HL-60 (cell line): ENCODE measurements around the gene ALX4.

Experiments used
- DNase-seq, 2 experiments: peaks; one replicate each; pipeline ENCODE4 v3.0.0-alpha.2; 2010 to 2020; ENCODE audit warnings: low read depth in 1 of 2, low spot score in 1 of 2
- H3K27ac ChIP-seq: fragments of 250-450 bp; sonication (Bioruptor Pico); replicated peaks from 2 replicates; pipeline ENCODE4 v1.5.1; 2020; ENCODE audit warnings: mild to moderate bottlenecking, moderate library complexity
- H3K27me3 ChIP-seq: fragments of 250-450 bp; sonication (Bioruptor Pico); 2 replicates; pipeline ENCODE4 v1.5.1; 2021; ENCODE audit warnings: mild to moderate bottlenecking, moderate library complexity; ENCODE audit not compliant: insufficient read depth, poor library complexity, severe bottlenecking
- H3K4me3 ChIP-seq: replicated peaks from 2 replicates; pipeline ENCODE4 v1.5.1; 2011; ENCODE audit warnings: mild to moderate bottlenecking, control low read depth, low read length; ENCODE audit not compliant: insufficient read depth
- GABPA ChIP-seq: IDR thresholded peaks from 2 replicates; pipeline ENCODE4 v1.6.1; 2012; ENCODE audit warnings: low read depth
- POLR2AphosphoS5 ChIP-seq: IDR thresholded peaks from 2 replicates; pipeline ENCODE4 v1.6.1; 2012; ENCODE audit warnings: low read depth
- SPI1 ChIP-seq: IDR thresholded peaks from 2 replicates; pipeline ENCODE4 v1.6.1; 2012; ENCODE audit warnings: low read depth, mild to moderate bottlenecking, borderline replicate concordance
- TF ChIP-seq, protein P1 (sequence below): IDR thresholded peaks from 2 replicates; pipeline ENCODE4 v1.6.1; 2012; ENCODE audit warnings: low read depth; ENCODE audit not compliant: insufficient replicate concordance
- TF ChIP-seq, protein P2 (sequence below): IDR thresholded peaks from one replicate; pipeline ENCODE4 v1.5.1; 2011; ENCODE audit warnings: low read length, control low read depth, inconsistent platforms; ENCODE audit not compliant: insufficient read depth

Gene ALX4

DNA sequence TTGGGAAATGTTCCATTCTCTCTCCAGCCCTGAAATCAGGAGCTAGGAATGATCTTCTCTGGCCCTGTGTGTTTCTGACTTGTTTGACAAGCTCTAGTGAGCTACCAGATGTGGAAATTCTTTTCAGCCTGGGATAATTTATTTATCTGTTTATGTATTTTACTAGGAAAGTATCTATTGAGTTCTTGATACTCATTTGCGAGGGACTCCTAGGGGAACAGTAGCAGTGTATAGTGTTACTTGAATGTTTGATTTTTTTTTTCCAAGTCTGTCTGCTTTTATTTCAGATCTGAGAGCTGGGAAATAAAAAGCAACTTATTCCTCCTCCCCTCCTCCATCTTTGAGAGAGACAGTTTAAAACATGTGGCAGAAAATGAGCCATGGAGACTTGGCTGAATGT, 92.5 kb downstream of the ALX4 start:
- TF ChIP-seq, protein P1, sequence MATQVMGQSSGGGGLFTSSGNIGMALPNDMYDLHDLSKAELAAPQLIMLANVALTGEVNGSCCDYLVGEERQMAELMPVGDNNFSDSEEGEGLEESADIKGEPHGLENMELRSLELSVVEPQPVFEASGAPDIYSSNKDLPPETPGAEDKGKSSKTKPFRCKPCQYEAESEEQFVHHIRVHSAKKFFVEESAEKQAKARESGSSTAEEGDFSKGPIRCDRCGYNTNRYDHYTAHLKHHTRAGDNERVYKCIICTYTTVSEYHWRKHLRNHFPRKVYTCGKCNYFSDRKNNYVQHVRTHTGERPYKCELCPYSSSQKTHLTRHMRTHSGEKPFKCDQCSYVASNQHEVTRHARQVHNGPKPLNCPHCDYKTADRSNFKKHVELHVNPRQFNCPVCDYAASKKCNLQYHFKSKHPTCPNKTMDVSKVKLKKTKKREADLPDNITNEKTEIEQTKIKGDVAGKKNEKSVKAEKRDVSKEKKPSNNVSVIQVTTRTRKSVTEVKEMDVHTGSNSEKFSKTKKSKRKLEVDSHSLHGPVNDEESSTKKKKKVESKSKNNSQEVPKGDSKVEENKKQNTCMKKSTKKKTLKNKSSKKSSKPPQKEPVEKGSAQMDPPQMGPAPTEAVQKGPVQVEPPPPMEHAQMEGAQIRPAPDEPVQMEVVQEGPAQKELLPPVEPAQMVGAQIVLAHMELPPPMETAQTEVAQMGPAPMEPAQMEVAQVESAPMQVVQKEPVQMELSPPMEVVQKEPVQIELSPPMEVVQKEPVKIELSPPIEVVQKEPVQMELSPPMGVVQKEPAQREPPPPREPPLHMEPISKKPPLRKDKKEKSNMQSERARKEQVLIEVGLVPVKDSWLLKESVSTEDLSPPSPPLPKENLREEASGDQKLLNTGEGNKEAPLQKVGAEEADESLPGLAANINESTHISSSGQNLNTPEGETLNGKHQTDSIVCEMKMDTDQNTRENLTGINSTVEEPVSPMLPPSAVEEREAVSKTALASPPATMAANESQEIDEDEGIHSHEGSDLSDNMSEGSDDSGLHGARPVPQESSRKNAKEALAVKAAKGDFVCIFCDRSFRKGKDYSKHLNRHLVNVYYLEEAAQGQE: no peak
- TF ChIP-seq, protein P2, sequence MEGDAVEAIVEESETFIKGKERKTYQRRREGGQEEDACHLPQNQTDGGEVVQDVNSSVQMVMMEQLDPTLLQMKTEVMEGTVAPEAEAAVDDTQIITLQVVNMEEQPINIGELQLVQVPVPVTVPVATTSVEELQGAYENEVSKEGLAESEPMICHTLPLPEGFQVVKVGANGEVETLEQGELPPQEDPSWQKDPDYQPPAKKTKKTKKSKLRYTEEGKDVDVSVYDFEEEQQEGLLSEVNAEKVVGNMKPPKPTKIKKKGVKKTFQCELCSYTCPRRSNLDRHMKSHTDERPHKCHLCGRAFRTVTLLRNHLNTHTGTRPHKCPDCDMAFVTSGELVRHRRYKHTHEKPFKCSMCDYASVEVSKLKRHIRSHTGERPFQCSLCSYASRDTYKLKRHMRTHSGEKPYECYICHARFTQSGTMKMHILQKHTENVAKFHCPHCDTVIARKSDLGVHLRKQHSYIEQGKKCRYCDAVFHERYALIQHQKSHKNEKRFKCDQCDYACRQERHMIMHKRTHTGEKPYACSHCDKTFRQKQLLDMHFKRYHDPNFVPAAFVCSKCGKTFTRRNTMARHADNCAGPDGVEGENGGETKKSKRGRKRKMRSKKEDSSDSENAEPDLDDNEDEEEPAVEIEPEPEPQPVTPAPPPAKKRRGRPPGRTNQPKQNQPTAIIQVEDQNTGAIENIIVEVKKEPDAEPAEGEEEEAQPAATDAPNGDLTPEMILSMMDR: no peak
- TF ChIP-seq GABPA (no peak), SPI1 (no peak), POLR2AphosphoS5 (no peak)
- Histone ChIP-seq H3K4me3 (no peak overlapping the region), H3K27me3 (no peaks in the 10 kb centered on the region), H3K27ac (no peak overlapping the region)
- DNase-seq: no peak

DNA sequence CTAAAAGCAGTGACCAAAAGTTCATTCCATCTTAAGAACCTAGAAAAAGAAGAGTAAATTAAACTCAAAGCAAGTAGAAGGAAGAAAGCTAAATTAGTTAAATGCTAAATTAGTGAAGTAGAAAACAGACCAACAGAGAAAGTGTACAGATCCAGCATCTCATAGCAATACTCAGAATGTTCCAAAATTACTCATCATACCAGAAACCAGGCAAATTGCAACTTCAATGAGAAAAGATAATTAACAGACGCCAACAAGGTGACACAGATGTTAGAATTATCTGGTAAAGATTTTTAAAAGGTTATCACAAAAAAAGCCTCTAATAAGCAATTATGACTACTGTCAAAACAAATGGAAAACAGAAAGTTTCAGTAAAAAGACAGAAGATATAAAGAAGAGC, 96.8 kb downstream of the ALX4 start:
- Histone ChIP-seq H3K4me3 (no peak overlapping the region), H3K27ac (no peak overlapping the region), H3K27me3 (no peaks in the 10 kb centered on the region)
- TF ChIP-seq GABPA: no peak
- TF ChIP-seq, protein P2: no peak
- no peak for TF ChIP-seq SPI1
- TF ChIP-seq, protein P1: no peak
- no peak for TF ChIP-seq POLR2AphosphoS5
- DNase-seq: no peak

GRCh38 chr11:44212128-44212527, 97.8 kb downstream of the ALX4 start:
- no peak overlapping the region for H3K4me3 ChIP-seq
- H3K27me3 ChIP-seq: no peaks in the 10 kb centered on the region
- no peak for DNase-seq
- no peak overlapping the region for H3K27ac ChIP-seq
- no peak for TF ChIP-seq SPI1
- TF ChIP-seq, protein P1: no peak
- TF ChIP-seq, protein P2: no peak
